ENCODE measurements around the gene PTGR3.

DNA sequence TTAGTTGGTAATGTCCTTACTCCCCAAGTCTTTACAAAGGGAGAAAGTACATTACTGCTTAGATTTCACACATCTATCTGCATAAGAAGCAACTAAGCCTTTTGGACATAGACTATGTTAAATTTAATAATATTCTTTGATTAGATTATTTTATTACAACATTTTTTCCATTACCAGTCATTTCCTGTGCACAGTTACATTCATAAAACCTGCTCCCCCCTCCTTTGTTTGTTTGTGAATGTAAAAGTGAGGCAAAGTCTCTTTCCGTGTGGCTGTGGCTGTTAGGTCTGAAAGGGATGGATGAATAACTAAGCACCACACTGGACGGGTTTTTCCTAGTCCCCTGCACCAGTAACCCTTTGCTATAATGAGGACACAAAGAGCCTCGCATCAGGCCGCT, 9.6 kb downstream of the PTGR3 start:
- no peak for TF ChIP-seq POLR2A (IDR thresholded peaks at IDR 0.05; ENCODE audit: low read depth)
- TF ChIP-seq, protein P1, sequence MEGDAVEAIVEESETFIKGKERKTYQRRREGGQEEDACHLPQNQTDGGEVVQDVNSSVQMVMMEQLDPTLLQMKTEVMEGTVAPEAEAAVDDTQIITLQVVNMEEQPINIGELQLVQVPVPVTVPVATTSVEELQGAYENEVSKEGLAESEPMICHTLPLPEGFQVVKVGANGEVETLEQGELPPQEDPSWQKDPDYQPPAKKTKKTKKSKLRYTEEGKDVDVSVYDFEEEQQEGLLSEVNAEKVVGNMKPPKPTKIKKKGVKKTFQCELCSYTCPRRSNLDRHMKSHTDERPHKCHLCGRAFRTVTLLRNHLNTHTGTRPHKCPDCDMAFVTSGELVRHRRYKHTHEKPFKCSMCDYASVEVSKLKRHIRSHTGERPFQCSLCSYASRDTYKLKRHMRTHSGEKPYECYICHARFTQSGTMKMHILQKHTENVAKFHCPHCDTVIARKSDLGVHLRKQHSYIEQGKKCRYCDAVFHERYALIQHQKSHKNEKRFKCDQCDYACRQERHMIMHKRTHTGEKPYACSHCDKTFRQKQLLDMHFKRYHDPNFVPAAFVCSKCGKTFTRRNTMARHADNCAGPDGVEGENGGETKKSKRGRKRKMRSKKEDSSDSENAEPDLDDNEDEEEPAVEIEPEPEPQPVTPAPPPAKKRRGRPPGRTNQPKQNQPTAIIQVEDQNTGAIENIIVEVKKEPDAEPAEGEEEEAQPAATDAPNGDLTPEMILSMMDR (IDR thresholded peaks at IDR 0.05) = no peak

All from esophagus muscularis mucosa (tissue), 3 donors.